Retinal pigment epithelial cell (primary cell): ENCODE results near the gene NPEPPS.
A peak's percentile ranks its signal among the peaks of the same experiment; 100 is the strongest.
"Not testable (repeated sequence)": the region's sequence is repeated elsewhere in the genome, so short reads cannot be mapped to it uniquely, and the experiment has no call there.

ENCODE experiments used
- DNase-seq: peaks from one replicate; pipeline ENCODE4 v3.0.0-alpha.2; 2010; ENCODE audit warnings: low read depth
- H3K4me3 ChIP-seq: 2 replicates; pipeline ENCODE4 v1.5.1; 2011; ENCODE audit warnings: mild to moderate bottlenecking, low read length, control low read depth, moderate library complexity
- TF ChIP-seq, protein P1 (sequence below): conservative IDR thresholded peaks from 2 replicates; pipeline ENCODE4 v1.5.1; 2011; ENCODE audit warnings: low read depth, low read length, control low read depth, inconsistent platforms

NPEPPS gene, protein sequence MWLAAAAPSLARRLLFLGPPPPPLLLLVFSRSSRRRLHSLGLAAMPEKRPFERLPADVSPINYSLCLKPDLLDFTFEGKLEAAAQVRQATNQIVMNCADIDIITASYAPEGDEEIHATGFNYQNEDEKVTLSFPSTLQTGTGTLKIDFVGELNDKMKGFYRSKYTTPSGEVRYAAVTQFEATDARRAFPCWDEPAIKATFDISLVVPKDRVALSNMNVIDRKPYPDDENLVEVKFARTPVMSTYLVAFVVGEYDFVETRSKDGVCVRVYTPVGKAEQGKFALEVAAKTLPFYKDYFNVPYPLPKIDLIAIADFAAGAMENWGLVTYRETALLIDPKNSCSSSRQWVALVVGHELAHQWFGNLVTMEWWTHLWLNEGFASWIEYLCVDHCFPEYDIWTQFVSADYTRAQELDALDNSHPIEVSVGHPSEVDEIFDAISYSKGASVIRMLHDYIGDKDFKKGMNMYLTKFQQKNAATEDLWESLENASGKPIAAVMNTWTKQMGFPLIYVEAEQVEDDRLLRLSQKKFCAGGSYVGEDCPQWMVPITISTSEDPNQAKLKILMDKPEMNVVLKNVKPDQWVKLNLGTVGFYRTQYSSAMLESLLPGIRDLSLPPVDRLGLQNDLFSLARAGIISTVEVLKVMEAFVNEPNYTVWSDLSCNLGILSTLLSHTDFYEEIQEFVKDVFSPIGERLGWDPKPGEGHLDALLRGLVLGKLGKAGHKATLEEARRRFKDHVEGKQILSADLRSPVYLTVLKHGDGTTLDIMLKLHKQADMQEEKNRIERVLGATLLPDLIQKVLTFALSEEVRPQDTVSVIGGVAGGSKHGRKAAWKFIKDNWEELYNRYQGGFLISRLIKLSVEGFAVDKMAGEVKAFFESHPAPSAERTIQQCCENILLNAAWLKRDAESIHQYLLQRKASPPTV

DNA sequence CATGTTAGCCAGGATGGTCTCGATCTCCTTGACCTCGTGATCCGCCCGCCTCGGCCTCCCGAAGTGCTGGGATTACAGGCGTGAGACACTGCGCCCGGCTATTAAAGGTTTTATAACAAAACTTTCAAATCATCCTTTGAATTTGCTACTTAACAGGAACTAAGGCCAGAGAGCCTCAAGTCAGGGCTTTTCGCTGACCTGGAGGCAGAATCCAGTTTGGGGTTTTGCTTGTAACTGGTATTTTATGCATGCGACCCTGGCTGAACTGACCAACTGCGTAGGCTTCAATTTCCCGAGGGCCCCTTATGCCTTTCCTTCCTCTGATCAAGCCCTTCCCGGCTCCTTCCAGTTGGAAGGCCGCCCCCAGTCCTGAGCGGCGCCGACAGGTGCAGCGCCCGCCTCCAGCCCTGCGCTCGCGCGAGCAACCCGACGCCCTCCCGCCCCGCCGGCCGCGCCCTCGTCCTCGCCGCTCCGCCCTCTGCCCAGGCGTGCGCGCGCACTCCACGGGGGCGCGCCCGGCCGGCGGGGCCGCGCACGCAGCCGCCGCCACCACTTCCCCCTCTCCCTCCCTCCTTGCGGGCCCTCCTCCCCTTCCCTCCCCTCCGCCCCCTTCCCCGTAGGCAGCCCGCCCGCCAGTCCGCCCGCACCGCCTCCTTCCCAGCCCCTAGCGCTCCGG lies at the start of gene NPEPPS:
Gene NPEPPS (plus strand): TSS at position 552 of the 676 bp plus-strand sequence. CDS start 193 bp downstream, outside the sequence.
- peak within 1 kb of the TSS; percentile 67 for H3K4me3 ChIP-seq
- peak; percentile 50 for DNase-seq

DNA sequence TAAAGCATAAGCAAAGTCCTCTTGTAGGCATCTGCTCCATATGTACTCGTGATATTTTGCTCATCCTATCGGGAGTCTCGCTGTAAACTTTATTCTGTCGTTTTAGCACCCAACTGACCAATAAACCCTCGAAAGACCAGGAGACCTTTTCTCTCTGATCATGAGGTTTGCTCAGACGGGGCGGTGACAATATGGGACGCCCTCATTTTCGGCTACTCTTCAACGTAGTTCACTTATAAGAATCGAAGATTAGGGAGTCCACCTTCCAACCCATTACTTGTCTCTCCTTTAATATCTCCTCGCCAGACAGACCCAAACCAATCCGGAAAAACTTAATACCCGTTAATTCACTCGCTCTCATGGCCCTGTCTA lies 39.1 kb upstream of the NPEPPS start:
- H3K4me3 ChIP-seq = peak overlapping the region; percentile 62

DNA sequence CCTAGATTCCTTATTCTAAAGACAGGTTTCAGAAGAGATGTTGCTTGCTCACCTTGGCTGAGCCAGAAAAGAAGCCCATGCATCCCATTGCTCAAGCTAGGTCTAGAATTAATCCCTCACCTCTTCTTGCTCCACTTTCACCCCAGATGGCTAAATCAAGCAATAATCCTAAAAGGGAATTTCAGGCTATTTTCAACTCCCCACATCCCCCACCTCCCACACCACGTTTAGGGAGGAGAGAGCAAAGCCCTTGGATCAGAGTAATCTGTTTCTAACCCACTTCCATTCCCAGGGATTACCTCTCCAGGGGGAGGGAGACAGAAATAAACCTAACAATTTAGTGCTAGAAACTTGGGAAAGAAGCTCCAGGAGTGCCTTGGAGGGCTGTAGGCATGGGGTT lies 31.8 kb upstream of the NPEPPS start:
- not testable (repeated sequence) for DNase-seq, H3K4me3 ChIP-seq

More for the DNA sequence above, 39.1 kb upstream of the NPEPPS start:
- DNase-seq = not testable (repeated sequence)

DNA sequence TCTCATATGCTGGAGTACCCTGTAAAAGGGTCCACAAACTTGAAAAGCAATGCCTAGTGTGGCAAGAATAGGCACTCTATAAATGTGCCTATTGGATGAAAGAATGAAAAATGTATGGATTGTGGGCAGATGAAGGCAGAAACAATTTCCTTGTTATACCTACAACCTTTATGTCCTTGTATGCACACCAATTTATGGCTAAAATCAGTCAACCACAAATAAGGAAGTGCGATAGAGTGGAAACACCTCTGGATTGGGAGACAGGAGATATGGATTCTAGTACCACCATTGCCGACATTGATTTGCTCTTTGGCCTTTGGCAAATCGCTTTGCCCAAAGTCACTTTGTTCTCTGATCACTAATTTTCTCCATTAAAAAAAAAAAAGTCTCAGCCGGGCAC lies 31.4 kb upstream of the NPEPPS start:
- not testable (repeated sequence) for DNase-seq, H3K4me3 ChIP-seq

DNA sequence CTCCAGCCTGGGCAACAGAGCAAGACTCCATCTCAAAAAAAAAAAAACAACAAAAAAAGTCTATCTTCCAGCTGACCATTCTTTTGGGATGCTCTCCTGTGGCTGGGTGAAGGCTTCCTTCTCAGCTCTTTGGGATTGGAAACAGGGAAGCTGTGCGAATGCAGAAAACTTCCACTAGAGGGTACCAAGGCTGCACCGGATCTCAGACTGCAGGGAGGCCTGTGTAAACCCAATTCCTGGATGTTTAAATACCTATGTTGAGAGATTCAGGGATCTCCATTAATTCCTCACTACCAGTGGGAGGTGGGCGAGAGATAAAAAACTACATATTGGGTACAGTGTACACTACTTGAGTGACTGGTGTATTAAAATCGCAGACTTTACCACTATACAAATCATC lies 30.3 kb upstream of the NPEPPS start:
- not testable (repeated sequence) for DNase-seq, H3K4me3 ChIP-seq
- TF ChIP-seq, protein P1, sequence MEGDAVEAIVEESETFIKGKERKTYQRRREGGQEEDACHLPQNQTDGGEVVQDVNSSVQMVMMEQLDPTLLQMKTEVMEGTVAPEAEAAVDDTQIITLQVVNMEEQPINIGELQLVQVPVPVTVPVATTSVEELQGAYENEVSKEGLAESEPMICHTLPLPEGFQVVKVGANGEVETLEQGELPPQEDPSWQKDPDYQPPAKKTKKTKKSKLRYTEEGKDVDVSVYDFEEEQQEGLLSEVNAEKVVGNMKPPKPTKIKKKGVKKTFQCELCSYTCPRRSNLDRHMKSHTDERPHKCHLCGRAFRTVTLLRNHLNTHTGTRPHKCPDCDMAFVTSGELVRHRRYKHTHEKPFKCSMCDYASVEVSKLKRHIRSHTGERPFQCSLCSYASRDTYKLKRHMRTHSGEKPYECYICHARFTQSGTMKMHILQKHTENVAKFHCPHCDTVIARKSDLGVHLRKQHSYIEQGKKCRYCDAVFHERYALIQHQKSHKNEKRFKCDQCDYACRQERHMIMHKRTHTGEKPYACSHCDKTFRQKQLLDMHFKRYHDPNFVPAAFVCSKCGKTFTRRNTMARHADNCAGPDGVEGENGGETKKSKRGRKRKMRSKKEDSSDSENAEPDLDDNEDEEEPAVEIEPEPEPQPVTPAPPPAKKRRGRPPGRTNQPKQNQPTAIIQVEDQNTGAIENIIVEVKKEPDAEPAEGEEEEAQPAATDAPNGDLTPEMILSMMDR = peak; percentile 45

DNA sequence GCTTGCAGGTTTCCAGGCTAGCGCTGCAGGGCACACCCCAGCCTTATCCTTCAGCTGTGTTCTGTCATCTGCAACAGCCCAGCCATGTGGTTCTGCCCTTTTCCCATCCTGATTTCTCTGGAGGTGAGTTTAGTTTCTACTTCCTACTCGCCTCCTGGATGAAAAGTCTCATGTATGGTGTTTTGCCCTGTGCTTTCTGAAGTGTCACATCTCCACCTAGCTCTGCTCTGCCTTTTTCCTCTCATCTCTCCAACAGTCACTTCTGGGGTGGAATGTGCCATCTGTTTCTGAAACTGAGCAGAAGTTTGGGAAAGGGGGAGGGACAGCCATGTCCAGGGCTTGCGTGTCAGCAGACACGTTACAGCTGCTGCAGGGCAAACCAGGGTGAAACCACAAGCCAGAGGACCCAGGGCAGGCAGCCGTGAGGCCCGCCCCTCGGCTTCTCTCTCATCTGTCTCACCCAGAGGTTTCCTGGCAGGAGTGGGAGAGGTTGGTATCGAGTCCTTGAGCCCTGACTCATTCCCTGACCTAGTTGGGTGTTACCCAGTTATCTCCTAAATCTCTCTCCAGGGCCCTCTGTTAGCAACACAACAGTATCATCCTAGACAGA lies 28.7 kb upstream of the NPEPPS start:
- H3K4me3 ChIP-seq, DNase-seq: not testable (repeated sequence)

DNA sequence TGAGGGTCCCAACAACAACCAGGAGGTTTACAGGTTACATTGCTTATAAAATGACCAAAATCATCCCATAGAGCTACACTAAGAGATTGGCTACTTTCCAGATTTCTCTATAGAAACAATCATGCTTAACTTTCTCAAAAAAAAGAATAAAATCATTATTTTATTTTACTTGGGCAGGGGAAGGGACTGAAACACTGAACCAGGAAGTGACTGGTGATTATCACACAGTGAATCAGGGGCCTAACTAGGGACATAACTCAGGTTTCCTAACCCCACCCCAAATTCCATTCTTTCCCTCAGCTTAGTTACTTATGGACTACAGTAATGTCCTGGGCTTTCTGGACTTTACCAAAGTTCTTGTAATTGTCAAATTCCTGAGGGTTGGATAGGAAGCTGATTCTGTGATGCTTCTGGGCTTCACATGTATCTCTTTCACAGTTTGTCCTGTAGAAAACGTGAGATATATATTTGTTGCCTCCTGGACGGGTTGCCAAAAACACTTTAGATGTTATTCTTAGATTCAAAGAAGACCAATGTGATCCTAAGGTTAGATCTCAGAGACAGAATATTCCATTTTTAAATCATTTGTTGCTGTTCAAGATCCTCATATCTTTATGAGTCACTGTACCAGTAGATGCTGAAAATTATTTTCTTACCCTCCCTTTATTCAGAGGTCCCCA lies 28.0 kb upstream of the NPEPPS start:
- H3K4me3 ChIP-seq, DNase-seq: not testable (repeated sequence)

DNA sequence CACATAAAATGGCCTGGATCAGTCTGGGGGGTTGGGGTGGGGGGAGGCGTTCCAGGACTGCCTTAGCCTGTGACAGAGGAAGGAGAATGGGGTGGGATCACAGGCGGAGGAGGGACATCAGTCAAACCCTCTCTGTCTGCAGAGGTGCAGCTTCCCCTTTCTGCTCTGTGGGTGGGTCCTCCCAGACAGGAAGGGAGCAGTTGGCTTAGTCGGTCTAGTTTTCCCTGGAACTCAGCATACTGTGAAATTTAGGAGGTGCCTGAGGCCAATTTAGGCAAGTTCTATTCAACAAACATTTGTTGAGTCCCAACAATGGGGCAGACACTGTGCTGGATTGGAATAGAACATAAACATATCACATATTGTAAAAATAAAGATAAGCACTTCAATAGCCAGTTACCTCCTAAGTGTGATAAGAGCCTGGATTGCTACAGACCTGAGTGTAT lies 19.2 kb upstream of the NPEPPS start:
- H3K4me3 ChIP-seq, DNase-seq: not testable (repeated sequence)

DNA sequence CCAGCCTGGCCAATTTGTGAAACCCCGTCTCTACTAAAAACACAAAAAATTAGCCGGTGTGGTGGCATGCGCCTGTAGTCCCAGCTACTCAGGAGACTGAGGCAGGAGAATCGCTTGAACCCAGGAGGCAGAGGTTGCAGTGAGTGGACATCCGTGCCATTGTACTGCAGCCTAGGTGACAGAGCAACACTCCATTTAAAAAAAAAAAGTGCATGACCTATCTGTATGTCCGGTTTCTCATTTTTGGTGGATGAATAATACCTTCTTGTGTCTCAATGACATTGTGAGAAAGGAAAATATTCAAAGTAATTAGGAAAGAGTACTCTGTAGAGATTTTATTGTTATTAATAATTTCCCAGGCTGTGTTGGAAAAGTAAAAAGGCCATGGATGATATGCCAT lies 17.6 kb upstream of the NPEPPS start:
- DNase-seq, H3K4me3 ChIP-seq: not testable (repeated sequence)

DNA sequence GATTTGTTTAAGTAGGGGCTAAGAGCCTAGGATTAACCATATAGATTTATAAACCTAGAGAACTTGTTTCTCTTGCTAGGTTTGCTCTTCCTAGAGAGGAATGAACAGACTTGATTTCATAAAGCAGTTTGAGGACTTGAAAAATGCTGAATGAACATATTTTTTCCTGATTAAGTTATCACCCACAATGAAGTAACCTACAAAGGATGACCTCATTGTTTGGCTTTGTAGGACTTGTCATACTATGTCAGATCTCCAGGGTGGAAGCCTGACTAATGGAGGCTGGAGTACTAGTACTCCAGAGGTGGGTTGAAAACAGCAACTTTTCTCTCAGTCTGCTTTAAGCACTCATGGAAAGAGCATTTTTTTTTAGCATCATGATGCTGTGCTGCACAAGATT lies 12.0 kb upstream of the NPEPPS start:
- not testable (repeated sequence) for DNase-seq, H3K4me3 ChIP-seq

DNA sequence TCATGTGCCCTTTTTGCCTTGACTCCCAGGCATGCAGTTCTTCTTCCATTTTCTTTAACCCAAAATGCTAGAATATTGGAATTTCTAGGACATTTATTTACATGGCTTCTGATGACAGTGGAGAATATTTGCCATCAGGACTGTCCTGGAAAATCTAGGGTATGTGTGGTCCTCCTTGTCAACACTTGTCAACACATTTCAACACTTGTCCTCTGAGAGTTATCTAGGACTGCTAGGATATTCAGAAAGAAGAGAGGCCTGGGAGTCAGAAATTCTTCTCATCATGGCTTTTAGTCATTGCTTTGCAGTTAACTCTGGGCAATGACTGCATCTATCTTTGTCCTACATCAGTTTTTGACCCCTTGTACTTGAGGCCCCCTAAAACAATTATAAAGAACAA lies 11.5 kb upstream of the NPEPPS start:
- H3K4me3 ChIP-seq, DNase-seq: not testable (repeated sequence)

DNA sequence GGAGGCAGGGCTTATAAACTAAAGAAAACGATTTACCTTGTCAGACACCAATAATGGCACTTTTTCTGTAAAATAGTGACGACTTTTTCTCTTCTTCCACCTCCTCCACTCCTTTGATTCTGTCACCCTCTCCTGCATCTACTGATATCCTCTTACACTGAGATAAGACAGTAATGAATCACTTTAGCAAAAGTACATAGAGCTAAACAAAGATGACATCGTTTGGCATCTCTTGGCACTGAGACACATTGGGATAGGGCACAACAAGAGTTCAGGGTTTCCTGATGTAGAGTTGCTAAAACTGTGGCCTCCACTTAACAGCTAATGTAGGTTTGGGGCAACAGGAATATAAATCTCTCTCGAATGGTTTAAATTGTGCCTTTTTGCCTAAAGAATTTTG lies 10.6 kb upstream of the NPEPPS start:
- H3K4me3 ChIP-seq, DNase-seq: not testable (repeated sequence)

DNA sequence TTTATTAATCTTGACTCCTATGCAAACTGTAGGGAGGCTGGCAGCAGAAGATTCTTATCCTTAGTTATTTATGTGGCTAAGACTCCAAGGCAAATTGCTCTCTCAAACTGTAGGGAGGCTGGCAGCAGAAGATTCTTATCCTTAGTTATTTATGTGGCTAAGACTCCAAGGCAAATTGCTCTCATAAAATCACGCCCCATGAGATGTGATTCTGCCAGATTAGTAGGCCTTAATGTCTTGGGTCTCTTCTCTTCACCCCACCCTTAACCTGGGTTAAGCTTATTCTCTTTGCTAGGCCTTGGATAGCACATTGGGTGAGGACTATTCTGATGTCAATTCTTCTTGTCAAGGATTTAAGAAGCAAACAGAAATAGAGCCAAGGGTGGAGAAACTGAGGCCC lies 9.5 kb upstream of the NPEPPS start:
- not testable (repeated sequence) for H3K4me3 ChIP-seq, DNase-seq

DNA sequence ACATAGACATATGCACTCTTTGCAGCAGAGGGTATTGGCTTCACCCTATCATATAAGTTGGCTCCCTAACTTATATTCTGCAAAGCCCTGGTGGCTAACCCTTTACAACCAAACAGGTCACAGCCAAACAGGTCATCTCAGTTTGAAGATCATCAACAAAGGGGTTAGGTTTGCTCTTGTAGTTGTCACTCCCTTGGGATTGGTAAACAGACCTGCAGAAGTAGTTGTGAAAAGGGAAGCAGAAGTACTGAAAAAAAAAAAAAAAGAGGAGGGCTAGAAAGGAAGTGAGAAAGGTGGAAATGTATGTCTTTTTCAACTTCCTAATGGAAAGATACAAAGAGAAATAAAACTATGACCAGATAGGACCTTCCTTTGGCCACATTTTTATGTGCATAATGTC lies 8.6 kb upstream of the NPEPPS start:
- not testable (repeated sequence) for DNase-seq, H3K4me3 ChIP-seq

DNA sequence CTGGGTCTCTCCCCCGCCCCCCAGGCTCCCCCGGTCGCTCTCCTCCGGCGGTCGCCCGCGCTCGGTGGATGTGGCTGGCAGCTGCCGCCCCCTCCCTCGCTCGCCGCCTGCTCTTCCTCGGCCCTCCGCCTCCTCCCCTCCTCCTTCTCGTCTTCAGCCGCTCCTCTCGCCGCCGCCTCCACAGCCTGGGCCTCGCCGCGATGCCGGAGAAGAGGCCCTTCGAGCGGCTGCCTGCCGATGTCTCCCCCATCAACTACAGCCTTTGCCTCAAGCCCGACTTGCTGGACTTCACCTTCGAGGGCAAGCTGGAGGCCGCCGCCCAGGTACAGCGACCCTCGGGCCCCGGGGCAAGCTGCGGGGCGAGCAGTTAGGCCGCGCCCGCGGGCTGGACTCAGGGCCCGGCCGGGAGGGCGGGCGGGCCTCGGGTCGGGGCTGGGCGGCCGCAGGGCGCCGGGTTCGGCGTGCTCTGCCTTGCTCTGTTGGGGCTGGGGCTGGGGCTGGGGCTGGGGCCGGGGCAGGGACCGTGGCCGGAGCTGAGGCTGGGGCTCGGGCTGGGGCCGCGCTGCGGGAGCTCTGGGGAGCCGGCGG lies 419 bp downstream of the NPEPPS start:
- not testable (repeated sequence) for DNase-seq
- peak overlapping the region; percentile 67 for H3K4me3 ChIP-seq

DNA sequence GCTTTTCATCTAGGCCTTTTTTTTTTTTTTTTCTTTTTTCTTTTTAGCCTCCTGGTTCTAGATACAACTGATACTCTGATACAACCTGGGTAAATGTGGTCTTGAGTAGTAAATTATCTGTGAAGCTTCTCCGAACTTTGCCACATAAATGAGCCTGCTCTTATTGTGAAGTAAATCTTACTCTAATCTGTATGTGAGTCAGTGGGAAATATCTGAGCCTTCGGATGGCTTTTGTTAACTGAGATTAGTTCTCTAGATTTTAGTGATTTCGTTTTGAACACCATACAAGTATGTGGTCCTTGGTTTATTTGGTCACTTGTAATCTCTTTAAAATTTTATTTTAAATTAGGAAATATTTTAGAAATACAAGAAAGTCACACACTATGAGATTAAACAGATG lies 8.2 kb downstream of the NPEPPS start:
- not testable (repeated sequence) for DNase-seq, H3K4me3 ChIP-seq

DNA sequence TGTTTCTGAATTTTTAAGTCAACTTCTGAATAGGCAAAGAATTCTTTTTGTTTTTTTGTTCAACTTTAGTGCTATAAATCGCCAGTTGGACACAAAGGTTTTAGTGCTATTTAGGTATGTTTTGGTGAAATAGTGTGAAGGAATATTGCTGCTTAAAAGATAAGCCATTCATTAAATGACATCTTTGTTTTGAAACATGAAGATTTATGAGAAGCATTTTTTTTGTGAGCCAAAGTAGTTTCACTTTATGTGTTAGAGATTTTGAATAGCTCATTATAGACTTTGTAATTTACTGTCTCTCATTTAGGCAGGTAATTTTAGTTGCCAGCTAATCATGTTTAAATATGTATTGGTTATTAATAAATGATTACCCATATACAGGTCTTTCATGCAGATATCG lies 10.8 kb downstream of the NPEPPS start:
- DNase-seq, H3K4me3 ChIP-seq: not testable (repeated sequence)
